ENCODE results near the gene SNX8.
"Not testable (repeated sequence)": the region's sequence is repeated elsewhere in the genome, so short reads cannot be mapped to it uniquely, and the experiment has no call there.

SNX8 gene

GRCh38 chr7:2350055-2350454, 35.8 kb upstream of the SNX8 start:
- TF ChIP-seq ZNF274 (IDR thresholded peaks at IDR 0.05; ENCODE audit: low read depth, low read length), result no peak
- no peak overlapping the region for H3K4me3 ChIP-seq (ENCODE audit: low read length)

- H3K4me3 ChIP-seq (ENCODE audit: low read length), result not testable (repeated sequence)
These were observed 33.3 kb upstream of the SNX8 start for GRCh38 chr7:2347351-2348063.

DNA sequence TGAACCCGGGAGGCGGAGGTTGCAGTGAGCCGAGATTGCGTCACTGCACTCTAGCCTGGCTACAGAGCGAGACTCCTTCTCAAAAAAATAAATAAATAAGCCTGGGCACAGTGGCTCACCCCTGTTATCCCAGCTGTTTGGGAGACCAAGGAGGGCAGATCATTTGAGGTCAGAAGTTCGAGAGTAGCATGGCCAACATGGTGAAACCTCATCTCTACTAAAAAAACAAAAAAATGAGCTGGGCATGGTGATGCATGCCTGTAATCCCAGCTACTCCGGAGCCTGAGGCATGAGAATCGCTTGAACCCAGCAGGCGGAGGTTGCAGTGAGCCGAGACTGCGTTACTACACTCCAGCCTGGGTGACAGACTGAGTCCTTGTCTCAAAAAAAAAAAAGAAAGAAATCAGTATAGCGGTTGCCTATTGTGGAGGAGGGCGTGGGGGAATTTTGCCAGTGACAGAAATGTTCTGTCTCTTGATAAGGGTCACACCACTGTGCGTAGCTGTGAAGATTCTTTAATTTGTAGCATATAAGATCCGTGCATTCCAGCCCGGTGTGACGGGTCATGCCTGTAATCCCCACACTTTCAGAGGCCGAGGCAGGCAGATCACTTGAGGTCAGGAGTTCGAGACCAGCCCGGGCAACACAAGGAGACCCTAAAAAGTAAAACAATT, 22.5 kb upstream of the SNX8 start:
- no peak overlapping the region for H3K4me3 ChIP-seq (ENCODE audit: low read length)
- TF ChIP-seq ZNF274 (IDR thresholded peaks at IDR 0.05; ENCODE audit: low read depth, low read length), result no peak

- H3K4me3 ChIP-seq (ENCODE audit: low read length), result not testable (repeated sequence)
These were observed 18.5 kb upstream of the SNX8 start for GRCh38 chr7:2332606-2333231.

DNA sequence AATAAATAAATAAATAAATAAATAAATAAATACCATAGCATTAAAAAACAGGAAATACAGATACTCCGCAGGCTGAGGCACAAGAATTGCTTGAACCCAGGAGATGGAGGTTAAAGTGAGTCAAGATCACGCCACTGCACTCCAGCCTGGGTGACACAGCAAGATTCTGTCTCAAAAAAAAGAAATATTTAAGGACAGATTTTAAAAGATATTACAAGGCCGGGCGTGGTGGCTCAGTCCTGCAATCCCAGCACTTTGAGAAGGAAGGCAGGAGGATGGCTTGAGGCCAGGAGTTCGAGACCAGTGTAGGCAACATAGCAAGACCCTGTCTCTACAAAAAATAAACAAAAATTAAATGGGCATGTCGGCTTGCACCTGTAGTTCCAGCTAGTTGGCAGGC, 17.5 kb upstream of the SNX8 start:
- no peak overlapping the region for H3K4me3 ChIP-seq (ENCODE audit: low read length)
- TF ChIP-seq ZNF274 (IDR thresholded peaks at IDR 0.05; ENCODE audit: low read depth, low read length), result no peak

DNA sequence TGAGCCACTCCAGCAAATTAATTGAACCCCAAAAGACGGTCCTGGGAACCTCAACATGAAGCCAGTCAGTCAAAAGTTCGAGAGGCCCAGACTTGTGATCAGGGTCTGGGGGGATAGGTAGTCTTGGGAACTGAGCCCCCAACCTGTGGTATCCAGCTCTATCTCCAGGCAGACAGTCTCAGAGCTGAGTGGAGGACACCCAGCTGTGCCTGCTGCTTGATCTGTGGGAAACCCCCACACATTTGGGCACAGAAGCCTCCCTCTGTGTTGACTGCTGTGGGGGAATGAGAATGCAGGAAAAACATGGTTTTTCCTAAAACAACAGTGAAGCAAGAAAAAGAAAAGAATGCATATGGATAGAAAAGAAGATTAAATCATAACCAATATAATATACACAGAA, 16.3 kb upstream of the SNX8 start:
- H3K4me3 ChIP-seq (ENCODE audit: low read length), result no peak overlapping the region
- TF ChIP-seq ZNF274 (IDR thresholded peaks at IDR 0.05; ENCODE audit: low read depth, low read length), result no peak

DNA sequence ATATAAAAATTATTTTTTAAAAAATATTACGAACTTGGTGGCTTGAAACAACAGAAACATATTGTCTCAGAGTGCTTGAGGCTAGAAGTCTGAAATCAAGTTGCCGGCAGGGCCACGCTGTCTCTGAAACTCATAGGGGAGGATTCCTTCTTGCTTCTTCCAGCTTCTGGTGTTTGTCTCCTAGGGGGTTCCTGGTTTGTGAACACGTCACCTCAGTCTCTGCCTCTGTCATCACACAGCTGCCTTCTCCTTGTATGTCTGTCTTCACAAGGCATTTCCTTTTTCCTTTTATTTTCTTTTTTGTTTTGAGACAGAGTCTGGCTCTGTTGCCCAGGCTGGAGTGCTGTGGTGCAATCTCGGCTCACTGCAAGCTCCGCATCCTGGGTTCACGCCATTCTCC, 12.7 kb upstream of the SNX8 start:
- no peak overlapping the region for H3K4me3 ChIP-seq (ENCODE audit: low read length)
- no peak for TF ChIP-seq ZNF274 (IDR thresholded peaks at IDR 0.05; ENCODE audit: low read depth, low read length)

- TF ChIP-seq ZNF274 (IDR thresholded peaks at IDR 0.05; ENCODE audit: low read depth, low read length), result no peak
- no peak overlapping the region for H3K4me3 ChIP-seq (ENCODE audit: low read length)
These were observed 10.9 kb upstream of the SNX8 start for GRCh38 chr7:2325162-2325561.

GRCh38 chr7:2321020-2321419, 6.8 kb upstream of the SNX8 start:
- no peak overlapping the region for H3K4me3 ChIP-seq (ENCODE audit: low read length)
- no peak for TF ChIP-seq ZNF274 (IDR thresholded peaks at IDR 0.05; ENCODE audit: low read depth, low read length)

- no peak for TF ChIP-seq ZNF274 (IDR thresholded peaks at IDR 0.05; ENCODE audit: low read depth, low read length)
- H3K4me3 ChIP-seq (ENCODE audit: low read length), result no peak overlapping the region
These were observed 3.5 kb upstream of the SNX8 start for GRCh38 chr7:2317556-2318293.

GRCh38 chr7:2316578-2316977, 2.3 kb upstream of the SNX8 start:
- no peak for TF ChIP-seq ZNF274 (IDR thresholded peaks at IDR 0.05; ENCODE audit: low read depth, low read length)
- no peak overlapping the region for H3K4me3 ChIP-seq (ENCODE audit: low read length)

GRCh38 chr7:2315787-2316186, 1.5 kb upstream of the SNX8 start:
- H3K4me3 ChIP-seq (ENCODE audit: low read length), result no peak overlapping the region
- no peak for TF ChIP-seq ZNF274 (IDR thresholded peaks at IDR 0.05; ENCODE audit: low read depth, low read length)

GRCh38 chr7:2314956-2315530, 802 bp upstream of the SNX8 start:
- H3K4me3 ChIP-seq (ENCODE audit: low read length), result not testable (repeated sequence)

DNA sequence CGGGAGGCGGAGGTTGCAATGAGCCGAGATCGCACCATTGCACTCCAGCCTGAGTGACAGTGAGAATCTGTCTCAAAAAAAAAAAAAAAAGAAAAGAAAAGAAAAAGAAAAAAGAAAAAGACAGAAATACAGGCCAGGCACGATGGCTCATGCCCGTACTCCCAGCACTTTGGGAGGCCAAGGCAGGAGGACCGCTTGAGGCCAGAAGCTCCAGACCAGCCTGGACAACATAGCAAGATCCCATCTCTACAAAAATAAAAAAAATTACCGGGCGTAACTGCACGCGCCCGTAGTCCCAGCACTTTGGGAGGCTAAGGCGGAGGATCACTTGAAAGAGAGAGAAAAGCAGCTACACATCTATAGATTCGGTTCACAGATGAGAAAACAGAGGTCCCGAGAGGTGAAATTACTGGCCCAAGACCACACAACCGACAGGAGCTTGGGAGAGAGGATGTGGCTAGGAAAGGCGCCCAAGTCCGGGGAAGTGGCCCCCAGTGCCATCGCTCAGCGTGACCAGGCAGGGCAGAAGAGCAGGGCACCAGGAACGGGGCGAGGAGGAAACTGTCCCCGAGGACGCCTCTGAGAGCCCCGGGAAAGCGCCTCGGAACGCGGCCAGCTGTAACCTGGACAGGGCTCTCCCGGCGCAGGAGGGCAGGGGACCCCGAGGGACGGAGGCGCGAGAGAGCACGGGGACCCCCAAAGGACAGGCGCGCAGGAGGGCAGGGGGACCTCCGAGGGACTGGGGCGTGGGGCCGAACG, 612 bp downstream of the SNX8 start:
- no peak for TF ChIP-seq ZNF274 (IDR thresholded peaks at IDR 0.05; ENCODE audit: low read depth, low read length)
- peak overlapping the region; percentile 93 for H3K4me3 ChIP-seq (ENCODE audit: low read length)
